Measurements from ENCODE around the gene FAM227B.

- no peak for TF ChIP-seq EP300 (IDR thresholded peaks at IDR 0.05; ENCODE audit: borderline replicate concordance)
- no peak for TF ChIP-seq REST (IDR thresholded peaks at IDR 0.05; ENCODE audit: low read depth)
- no peak for TF ChIP-seq TAF1 (IDR thresholded peaks at IDR 0.05; ENCODE audit: low read depth)
- no peak for TF ChIP-seq MAX (IDR thresholded peaks at IDR 0.05)
- no peak for TF ChIP-seq CEBPB (IDR thresholded peaks at IDR 0.05)
- TF ChIP-seq YY1 (IDR thresholded peaks at IDR 0.05; ENCODE audit: low read depth) = no peak
- no peak for TF ChIP-seq RAD21 (IDR thresholded peaks at IDR 0.05; ENCODE audit: low read depth)
- TF ChIP-seq ZBTB7A (IDR thresholded peaks at IDR 0.05; ENCODE audit: low read depth) = no peak
Measured at GRCh38 chr15:49435174-49435573, 185.4 kb downstream of the FAM227B start.
